MCF 10A (cell line): ENCODE data around the gene HS1BP3. TPM values are rescaled to one million over a fixed set of nuclear protein-coding genes. Genes with fewer than 3 reads are reported as not detected.

ENCODE experiments used
- BruUV-seq: library from RNA; stranded (reverse); fragments of 400-500 nt; replicated peaks from 2 replicates; lab custom pipeline; 2021; lab: Mats Ljungman, UMichigan
- CTCF ChIA-PET: fragments of 300-600 bp; sonication (Branson Sonifier 250); formaldehyde crosslinking; extraction: SDS; loops from one replicate; lab custom pipeline; 2021; ENCODE audit warnings: antibody characterized with exemption, inconsistent platforms; lab: Yijun Ruan, JAX
- POLR2A ChIA-PET: fragments of 300-600, 350-650 bp; sonication (Branson Sonifier 250); formaldehyde crosslinking; extraction: SDS; loops from one replicate; lab custom pipeline; 2020; ENCODE audit warnings: antibody characterized with exemption, inconsistent platforms; lab: Yijun Ruan, JAX
- DNase-seq: peaks from one replicate; pipeline ENCODE4 v3.0.0-alpha.2; 2018; ENCODE audit not compliant: unreplicated experiment
- H3K27ac Mint-ChIP-seq: one replicate; pipeline ENCODE4 v1.8.0; 2022; ENCODE audit warnings: mild to moderate bottlenecking, low read depth, mixed read lengths; ENCODE audit not compliant: unreplicated experiment
- H3K27me3 Mint-ChIP-seq: one replicate; pipeline ENCODE4 v1.8.0; 2022; ENCODE audit warnings: mixed read lengths; ENCODE audit not compliant: insufficient read depth, unreplicated experiment
- H3K36me3 Mint-ChIP-seq: one replicate; pipeline ENCODE4 v1.8.0; 2022; ENCODE audit warnings: mild to moderate bottlenecking, moderate library complexity, mixed read lengths; ENCODE audit not compliant: insufficient read depth, unreplicated experiment
- H3K4me1 Mint-ChIP-seq: one replicate; pipeline ENCODE4 v1.8.0; 2022; ENCODE audit warnings: mixed read lengths; ENCODE audit not compliant: insufficient read depth, unreplicated experiment
- H3K4me3 Mint-ChIP-seq: one replicate; pipeline ENCODE4 v1.8.0; 2022; ENCODE audit warnings: mild to moderate bottlenecking, moderate library complexity, mixed read lengths; ENCODE audit not compliant: unreplicated experiment
- H3K9me3 Mint-ChIP-seq: one replicate; pipeline ENCODE4 v1.8.0; 2022; ENCODE audit warnings: mixed read lengths; ENCODE audit not compliant: unreplicated experiment
- CTCF ChIP-seq: fragments of 200-600 bp; IDR thresholded peaks from one replicate; pipeline ENCODE4 v1.8.0; 2022; ENCODE audit warnings: antibody characterized with exemption, mild to moderate bottlenecking; ENCODE audit not compliant: unreplicated experiment
- intact Hi-C: fragments of 100-400 bp; cut with micrococcal nuclease; formaldehyde crosslinking; loops from 2 replicates; pipeline ENCODE4 v1.14.1; 2022
- total RNA-seq: library from RNA; stranded (reverse); gene quantifications from 2 replicates; pipeline ENCODE4 v1.2.3, GENCODE V29; 2022

Gene HS1BP3
- total RNA-seq, 1 experiment from 2014 or later = 10.0 TPM

- BruUV-seq = no TSS peak
Observed at GRCh38 chr2:20574423-20574911, 76.4 kb downstream of the HS1BP3 start.

GRCh38 chr2:20573620-20574422, 77.1 kb downstream of the HS1BP3 start:
- intact Hi-C loops = loop anchor here (10.0 kb wide), 1 partner anchor 69 kb away; no protein-coding TSS in a partner anchor
- peaks cover 25% of the 10 kb centered on the region for H3K4me1 Mint-ChIP-seq
- no peak for DNase-seq
- POLR2A ChIA-PET = interaction anchor here (0.6 kb wide), 2 partner anchors 12 to 126 kb away, joined by 3 read pairs; no protein-coding TSS in a partner anchor
- H3K36me3 Mint-ChIP-seq = peaks cover 6% of the 10 kb centered on the region
- no peak overlapping the region for H3K4me3 Mint-ChIP-seq
- no peak overlapping the region for H3K27ac Mint-ChIP-seq
- BruUV-seq = no TSS peak
- no peak for TF ChIP-seq CTCF
- CTCF ChIA-PET = interaction anchor here (0.9 kb wide), 1 partner anchor 133 kb away, joined by 5 read pairs; no protein-coding TSS in a partner anchor
- no peaks in the 10 kb centered on the region for H3K27me3 Mint-ChIP-seq
- no peaks in the 10 kb centered on the region for H3K9me3 Mint-ChIP-seq

More at GRCh38 chr2:20574423-20574911, 76.4 kb downstream of the HS1BP3 start:
- no peaks in the 10 kb centered on the region for H3K27me3 Mint-ChIP-seq
- no peak overlapping the region for H3K27ac Mint-ChIP-seq
- no peak overlapping the region for H3K4me3 Mint-ChIP-seq
- POLR2A ChIA-PET = interaction anchor here (0.6 to 1.2 kb wide), 4 partner anchors 13 to 127 kb away, joined by 3 to 4 read pairs (median 4); no protein-coding TSS in a partner anchor
- TF ChIP-seq CTCF = no peak
- peaks cover 6% of the 10 kb centered on the region for H3K36me3 Mint-ChIP-seq
- intact Hi-C loops = loop anchor here (10.0 kb wide), 1 partner anchor 70 kb away; no protein-coding TSS in a partner anchor
- peaks cover 30% of the 10 kb centered on the region for H3K4me1 Mint-ChIP-seq
- CTCF ChIA-PET = interaction anchor here (0.8 to 0.9 kb wide), 2 partner anchors 20 to 133 kb away, joined by 4 to 5 read pairs; no protein-coding TSS in a partner anchor
- no peaks in the 10 kb centered on the region for H3K9me3 Mint-ChIP-seq
- no peak for DNase-seq

GRCh38 chr2:20572221-20572620, 78.7 kb downstream of the HS1BP3 start:
- Mint-ChIP-seq H3K27me3 (no peaks in the 10 kb centered on the region), H3K4me1 (peaks cover 9% of the 10 kb centered on the region), H3K4me3 (no peak overlapping the region), H3K9me3 (no peaks in the 10 kb centered on the region), H3K27ac (no peak overlapping the region), H3K36me3 (peaks cover 6% of the 10 kb centered on the region)
- POLR2A ChIA-PET = interaction anchor here (0.6 kb wide), 1 partner anchor 60 kb away, joined by 4 read pairs; no protein-coding TSS in a partner anchor
- intact Hi-C loops = loop anchor here (10.0 kb wide), 1 partner anchor 67 kb away; no protein-coding TSS in a partner anchor
- BruUV-seq = no TSS peak
- TF ChIP-seq CTCF = no peak
- DNase-seq = no peak
- CTCF ChIA-PET = no interaction called here

- intact Hi-C loops = loop anchor here (10.0 kb wide), 1 partner anchor 67 kb away; no protein-coding TSS in a partner anchor
- H3K9me3 Mint-ChIP-seq = no peaks in the 10 kb centered on the region
- H3K36me3 Mint-ChIP-seq = peaks cover 6% of the 10 kb centered on the region
- no peak for DNase-seq
- CTCF ChIA-PET = no interaction called here
- H3K27me3 Mint-ChIP-seq = no peaks in the 10 kb centered on the region
- peaks cover 4% of the 10 kb centered on the region for H3K4me1 Mint-ChIP-seq
- no peak overlapping the region for H3K4me3 Mint-ChIP-seq
- BruUV-seq = no TSS peak
- POLR2A ChIA-PET = interaction anchor here (0.7 kb wide), 1 partner anchor 38 kb away, joined by 3 read pairs; no protein-coding TSS in a partner anchor
- no peak for TF ChIP-seq CTCF
- no peak overlapping the region for H3K27ac Mint-ChIP-seq
Observed at GRCh38 chr2:20571644-20572215, 79.2 kb downstream of the HS1BP3 start.
